ENCODE results near the gene C2CD5.
"Not testable (repeated sequence)": the region's sequence is repeated elsewhere in the genome, so short reads cannot be mapped to it uniquely, and the experiment has no call there.

- TF ChIP-seq CTCF, POLR2A (IDR thresholded peaks at IDR 0.05): not testable (repeated sequence)
Measured at GRCh38 chr12:22554750-22555149, 10.4 kb upstream of the C2CD5 start.
